HG03558 (cell line): Measurements from ENCODE around the gene PFDN5.

ENCODE experiments used
- ATAC-seq: cut with Tn5 transposase; IDR thresholded peaks from one replicate; pipeline ENCODE4 v1.9.1; 2021; ENCODE audit warnings: moderate number of reproducible peaks; ENCODE audit not compliant: unreplicated experiment; ENCODE audit errors: extremely low read depth

PFDN5 gene

GRCh38 chr12:53295070-53295890, at the start of gene PFDN5:
Gene PFDN5, plus strand, starts transcription at chr12:53295542. Its CDS starts 26 bp downstream, at chr12:53295568.
- peak; percentile 64 for ATAC-seq

GRCh38 chr12:53251477-53252348, 43.6 kb upstream of the PFDN5 start:
- ATAC-seq = no peak

DNA sequence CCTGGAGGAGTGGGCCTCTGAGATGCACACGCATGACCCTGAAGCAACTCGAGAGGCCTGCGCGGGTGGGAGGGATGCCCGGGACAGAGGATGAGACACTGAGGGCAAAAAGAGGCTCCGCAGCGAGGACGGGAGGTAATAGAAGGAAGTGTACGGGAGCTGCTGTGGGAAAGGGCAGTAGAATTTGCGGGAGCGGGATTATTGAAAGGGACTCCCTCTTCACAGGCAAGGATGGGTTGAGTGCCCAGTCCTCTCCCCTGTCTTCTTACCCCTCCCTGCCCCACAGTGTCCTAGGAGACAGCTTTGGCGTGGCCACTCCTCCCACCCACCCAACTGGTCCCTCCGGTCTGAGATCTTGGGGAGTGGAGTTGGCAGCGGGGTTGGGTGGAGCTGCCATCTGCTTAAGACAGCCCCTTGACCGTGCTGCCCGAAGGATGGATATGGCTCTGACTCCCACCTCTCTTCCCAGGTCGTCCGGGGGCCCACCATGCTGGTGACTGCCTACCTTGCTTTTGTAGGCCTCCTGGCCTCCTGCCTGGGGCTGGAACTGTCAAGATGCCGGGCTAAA, 42.9 kb upstream of the PFDN5 start:
- ATAC-seq = no peak

GRCh38 chr12:53253298-53253697, 42.0 kb upstream of the PFDN5 start:
- ATAC-seq = no peak

DNA sequence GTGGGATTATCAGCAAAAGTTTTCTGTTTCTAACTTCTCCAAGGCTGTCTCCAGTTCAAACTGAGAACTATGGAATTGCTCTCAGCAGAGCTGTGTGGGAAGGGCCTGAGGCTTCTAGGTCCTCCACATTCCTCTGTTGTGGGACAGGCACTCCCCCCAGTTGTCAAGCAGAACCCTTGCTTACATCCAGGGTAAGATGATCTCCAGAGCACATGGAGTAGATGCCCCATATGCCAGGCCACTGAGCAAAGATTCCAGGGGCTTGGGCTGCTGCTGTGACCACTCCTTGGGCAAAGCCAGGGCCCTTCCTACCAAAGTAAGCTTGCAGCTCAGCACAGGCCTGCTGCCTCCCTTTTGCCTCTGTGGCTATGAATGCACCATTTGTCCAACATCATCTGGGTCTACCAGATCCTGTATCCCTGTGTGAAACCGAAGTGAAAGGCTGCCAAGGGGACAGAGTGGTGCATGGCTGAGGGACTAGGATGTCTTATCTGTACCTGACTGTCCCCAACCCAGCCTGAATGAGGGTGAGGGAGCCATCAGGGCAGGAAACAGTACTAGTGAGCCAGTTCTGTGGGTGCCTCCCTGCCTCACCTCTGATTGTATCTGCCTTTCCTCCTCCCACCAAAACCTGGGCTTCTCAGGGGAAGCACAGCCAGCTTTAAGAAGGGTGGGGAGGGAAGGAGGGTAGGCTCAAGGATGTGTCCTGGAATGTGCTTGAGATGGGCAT, 40.4 kb upstream of the PFDN5 start:
- no peak for ATAC-seq

- no peak for ATAC-seq
These were observed 39.3 kb upstream of the PFDN5 start for GRCh38 chr12:53255996-53256395.

- ATAC-seq = no peak
These were observed 36.5 kb upstream of the PFDN5 start for GRCh38 chr12:53258541-53259539.

DNA sequence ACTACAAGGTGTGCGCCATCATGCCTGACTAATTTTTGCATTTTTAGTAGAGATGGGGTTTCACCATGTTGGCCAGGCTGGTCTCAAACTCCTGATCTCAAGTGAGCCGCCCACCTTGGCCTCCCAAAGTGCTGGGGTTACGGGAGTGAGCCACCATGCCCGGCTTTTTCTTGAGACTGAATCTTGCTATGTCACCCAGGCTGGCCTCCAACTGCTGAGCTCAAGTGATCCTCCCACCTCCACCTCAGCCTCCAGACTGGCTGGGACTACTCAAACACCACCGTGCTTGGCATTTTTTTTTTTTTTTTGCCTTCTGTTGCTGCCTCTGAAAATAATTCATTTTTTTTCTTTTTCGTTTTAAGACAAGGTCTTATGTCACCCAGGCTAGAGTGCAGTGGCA, 35.5 kb upstream of the PFDN5 start:
- no peak for ATAC-seq

GRCh38 chr12:53265783-53266182, 29.6 kb upstream of the PFDN5 start:
- no peak for ATAC-seq

DNA sequence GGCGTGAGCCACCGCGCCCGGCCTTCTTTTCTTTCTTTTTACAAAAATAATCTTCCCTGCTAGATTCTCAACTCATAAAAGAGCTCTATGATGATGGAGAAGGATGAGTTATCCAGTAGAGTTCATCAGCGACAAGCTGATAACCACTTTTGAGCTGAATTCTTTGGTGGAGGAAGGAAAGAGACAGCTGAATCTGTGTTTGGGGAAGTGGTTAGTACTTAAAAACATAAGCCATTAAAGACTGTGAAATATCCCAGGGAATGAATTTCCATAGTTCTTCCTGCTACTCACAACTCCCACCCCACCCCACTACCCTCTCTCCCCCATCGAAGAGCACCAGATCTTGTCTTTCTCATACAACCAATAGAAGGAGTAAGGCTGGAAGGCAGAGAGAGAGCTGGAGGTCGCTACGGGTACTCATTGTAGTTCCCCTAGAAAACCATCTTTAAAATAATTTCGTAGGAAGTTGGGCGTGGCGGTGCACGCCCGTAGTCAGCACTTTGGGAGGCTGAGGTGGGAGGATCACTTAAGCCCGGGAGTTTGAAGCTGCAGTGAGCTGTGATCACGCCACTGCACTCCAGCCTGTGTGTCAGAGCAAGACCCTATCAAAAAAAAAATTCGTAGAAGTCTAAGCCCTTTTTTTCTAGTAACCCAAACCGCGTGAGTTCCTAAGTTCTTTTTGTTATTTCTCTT, 27.9 kb upstream of the PFDN5 start:
- ATAC-seq = no peak

DNA sequence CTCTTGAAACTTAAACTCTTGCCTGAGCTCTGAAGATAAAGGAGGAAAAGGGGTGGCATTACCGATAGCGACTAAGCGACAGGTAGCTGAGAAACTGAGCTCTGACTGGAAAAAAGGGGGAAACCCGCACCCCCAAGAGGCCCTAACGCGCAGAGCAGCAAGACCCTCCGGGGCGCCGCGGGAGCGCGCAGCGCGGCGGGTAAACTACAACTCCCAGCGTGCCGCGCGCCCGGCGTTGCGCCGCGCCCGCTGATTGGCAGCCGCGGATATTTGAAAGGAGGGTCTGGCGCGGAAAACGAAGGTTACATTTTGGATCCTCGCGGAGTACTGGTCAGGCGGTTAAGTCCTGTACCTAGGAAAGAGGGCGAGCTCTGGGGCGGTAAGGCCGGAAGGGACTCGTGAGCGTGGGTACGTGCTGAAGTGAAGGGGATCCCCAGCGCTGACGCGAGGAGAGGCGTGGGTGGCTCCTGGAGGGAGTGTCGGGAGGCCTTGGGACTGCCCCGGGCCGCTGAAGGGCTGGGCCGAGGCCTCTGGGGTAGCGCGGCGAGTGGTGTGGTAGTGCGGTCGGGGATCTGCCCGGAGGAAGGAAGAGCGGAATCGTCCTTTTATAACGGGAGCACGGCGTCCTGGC, 27.2 kb upstream of the PFDN5 start, which contains the start of gene ESPL1:
Gene ESPL1, plus strand, starts transcription at position 301 of the 631 bp plus-strand sequence. CDS start 468 bp downstream, outside the sequence.
- ATAC-seq = peak; percentile 46

DNA sequence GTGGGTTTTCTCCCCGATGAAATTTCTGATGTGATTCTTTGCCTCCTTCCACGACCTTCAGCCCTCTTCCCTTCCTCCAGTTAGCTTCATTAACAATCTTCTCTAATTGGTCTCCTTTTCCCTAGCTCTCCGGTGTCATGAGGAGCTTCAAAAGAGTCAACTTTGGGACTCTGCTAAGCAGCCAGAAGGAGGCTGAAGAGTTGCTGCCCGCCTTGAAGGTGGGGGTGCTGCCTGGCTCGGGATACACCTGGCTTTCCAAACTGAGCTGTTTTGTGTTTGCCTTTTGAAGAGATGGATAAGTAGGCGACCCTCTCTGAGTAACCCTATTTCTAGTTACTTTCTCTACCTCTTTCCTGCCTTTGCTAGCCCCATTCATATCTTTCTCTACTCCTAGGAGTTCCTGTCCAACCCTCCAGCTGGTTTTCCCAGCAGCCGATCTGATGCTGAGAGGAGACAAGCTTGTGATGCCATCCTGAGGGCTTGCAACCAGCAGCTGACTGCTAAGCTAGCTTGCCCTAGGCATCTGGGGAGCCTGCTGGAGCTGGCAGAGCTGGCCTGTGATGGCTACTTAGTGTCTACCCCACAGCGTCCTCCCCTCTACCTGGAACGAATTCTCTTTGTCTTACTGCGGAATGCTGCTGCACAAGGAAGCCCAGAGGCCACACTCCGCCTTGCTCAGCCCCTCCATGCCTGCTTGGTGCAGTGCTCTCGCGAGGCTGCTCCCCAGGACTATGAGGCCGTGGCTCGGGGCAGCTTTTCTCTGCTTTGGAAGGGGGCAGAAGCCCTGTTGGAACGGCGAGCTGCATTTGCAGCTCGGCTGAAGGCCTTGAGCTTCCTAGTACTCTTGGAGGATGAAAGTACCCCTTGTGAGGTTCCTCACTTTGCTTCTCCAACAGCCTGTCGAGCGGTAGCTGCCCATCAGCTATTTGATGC, 26.4 kb upstream of the PFDN5 start:
- no peak for ATAC-seq

DNA sequence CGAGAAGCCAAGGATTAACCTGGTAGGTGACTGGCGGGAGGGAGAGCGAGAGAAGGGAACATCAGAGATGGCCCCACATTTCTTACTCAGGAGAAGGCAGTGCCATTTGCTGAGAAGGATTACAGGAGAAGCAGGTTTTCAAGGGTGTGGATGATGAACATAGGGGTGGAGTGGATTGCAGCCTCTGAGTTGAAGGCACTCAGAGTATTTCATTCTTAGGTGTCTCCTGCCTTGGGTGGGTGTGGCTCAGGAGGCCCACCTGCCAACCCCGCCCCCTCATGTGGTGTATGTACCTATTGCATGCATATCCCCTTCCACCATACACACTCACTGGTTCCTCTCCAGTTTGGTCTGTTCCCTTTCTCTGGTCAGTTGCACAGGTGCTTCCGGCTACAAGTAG, 20.9 kb upstream of the PFDN5 start:
- ATAC-seq = no peak

- no peak for ATAC-seq
These were observed 18.8 kb upstream of the PFDN5 start for GRCh38 chr12:53276511-53276910.

DNA sequence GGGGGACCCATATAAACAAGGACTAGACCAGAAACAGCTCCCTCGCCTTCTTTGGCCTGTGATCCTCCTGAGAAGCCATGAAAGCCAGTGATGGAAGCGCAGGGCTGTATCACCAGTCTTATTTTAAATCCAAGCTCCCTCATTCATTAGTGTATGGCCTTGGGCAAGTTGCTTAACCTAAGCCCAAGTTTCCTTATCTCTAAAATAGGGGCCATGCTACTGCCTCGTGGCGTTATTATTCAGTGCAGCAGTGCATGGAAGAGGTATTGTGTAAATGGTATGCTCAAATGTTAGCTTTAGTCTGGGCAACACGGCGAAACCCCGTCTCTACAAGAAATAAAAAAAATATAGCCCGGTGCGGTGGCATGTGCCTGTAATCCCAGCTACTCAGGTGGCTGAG, 17.4 kb upstream of the PFDN5 start:
- no peak for ATAC-seq

DNA sequence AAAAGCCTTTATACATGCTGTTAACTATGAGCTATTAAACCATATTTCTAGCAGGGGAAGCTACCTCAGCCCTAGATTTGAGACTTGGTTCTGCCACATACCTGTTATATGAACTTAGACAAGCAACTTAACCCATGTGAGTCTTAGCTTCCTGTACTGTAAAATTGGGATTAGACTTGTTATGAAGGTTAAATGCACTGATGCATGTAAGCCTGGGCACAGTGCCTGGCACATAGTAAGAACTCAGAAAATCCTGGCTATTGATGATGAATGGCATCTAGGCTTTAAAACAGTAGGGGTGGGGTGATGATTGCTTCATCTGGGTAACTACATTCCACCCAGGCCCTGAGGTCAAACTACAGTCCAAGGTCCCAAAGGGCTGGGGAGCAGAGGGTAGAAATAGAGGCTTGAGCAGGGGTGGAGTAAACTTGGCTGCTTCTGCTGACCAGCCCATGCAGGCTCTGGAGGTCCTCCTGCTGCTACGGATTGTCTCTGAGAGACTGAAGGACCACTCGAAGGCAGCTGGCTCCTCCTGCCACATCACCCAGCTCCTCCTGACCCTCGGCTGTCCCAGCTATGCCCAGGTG, 16.0 kb upstream of the PFDN5 start:
- no peak for ATAC-seq
